ENCODE measurements around the gene STK16.

Gene STK16

GRCh38 chr2:219289537-219290361, 44.5 kb downstream of the STK16 start:
- no peak for DNase-seq

GRCh38 chr2:219290381-219291171, 45.3 kb downstream of the STK16 start:
- no peak for DNase-seq

DNA sequence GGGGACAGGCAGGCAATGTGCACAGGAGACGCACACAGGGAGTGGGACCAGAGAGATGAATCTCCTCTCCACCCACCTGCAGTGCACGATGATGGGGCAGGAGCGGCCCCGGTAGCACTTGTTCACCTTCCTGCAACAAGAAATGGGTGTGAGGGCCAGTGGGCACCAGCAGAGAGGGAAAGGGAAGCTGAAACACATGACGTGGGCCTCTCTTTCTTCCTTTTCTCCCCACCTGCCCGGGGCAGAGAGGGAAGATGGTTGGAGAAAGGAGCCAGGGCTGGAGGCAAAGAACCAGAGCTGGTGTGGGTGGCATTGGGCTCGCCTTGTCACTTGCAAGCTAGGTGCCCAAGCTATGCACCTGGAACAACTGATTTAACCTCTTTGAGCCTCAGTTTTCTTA, 46.1 kb downstream of the STK16 start:
- no peak for DNase-seq

DNA sequence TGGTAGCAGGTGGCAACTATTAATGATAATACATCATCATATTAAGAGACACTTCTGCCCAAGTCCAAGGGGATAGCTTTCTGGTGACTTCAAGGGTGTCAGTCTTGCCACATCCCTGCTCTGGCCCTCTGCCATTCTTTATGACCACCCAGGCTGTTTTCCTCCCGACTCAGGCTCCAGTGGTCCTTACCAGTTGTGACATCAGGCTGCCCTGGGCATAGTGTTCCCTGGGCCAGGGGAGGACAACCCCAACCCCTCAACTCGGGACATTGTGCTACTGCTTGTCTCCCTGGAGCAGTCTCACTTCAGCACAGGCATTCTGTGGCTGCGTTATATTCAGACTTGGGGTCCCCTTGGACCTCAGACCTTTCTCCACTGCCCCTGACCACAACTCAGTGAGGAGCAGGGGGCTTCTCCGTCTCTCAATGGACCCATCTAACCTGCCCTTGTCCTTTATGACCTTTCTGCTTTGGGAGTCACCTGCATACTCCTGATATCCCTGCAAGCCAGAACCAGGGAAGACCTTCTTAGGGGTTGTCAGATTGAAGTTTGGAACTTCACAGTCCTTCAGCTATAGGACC, 46.7 kb downstream of the STK16 start:
- DNase-seq, result no peak

GRCh38 chr2:219292616-219293015, 47.3 kb downstream of the STK16 start:
- no peak for DNase-seq

- DNase-seq, result no peak
Measured at GRCh38 chr2:219293736-219294231, 48.5 kb downstream of the STK16 start.

GRCh38 chr2:219294356-219295351, 49.4 kb downstream of the STK16 start:
- peak; percentile 93 for DNase-seq

GRCh38 chr2:219296142-219296541, 50.9 kb downstream of the STK16 start:
- no peak for DNase-seq

- peak; percentile 27 for DNase-seq
Measured at GRCh38 chr2:219296631-219297391, 51.5 kb downstream of the STK16 start.

DNA sequence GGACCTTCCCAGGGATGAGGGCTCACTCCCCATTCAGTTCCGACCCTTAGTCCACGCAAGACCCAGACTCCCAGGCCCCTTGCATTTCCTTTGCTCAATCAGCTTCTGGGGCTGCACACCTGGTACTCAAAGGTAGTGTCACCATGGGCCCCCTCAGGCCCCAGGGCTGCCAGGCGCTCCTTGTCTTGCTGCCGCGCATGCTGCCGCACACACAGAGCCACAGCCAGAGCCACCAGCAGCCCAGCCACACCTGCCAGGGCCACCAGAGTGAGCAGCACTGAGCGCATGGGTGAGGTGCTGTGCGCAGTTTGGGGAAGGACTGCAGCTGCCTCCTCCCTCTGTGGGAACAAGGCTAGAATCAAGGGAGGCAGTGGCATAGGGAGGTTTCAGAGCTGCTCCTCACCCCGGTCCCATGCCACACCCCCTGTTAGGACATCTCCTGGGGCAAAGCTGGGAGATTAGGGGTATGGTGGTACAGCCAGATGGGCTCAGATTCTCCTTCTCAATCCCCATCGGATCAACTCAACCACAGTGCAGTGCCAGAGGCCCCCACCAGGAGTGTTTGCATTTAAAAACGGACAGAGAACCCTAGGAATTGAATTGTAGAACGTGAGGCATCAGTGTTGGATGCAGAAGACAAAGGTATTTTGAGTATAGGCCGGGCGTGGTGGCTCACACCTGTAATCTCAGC, 52.6 kb downstream of the STK16 start:
- DNase-seq, result no peak

DNA sequence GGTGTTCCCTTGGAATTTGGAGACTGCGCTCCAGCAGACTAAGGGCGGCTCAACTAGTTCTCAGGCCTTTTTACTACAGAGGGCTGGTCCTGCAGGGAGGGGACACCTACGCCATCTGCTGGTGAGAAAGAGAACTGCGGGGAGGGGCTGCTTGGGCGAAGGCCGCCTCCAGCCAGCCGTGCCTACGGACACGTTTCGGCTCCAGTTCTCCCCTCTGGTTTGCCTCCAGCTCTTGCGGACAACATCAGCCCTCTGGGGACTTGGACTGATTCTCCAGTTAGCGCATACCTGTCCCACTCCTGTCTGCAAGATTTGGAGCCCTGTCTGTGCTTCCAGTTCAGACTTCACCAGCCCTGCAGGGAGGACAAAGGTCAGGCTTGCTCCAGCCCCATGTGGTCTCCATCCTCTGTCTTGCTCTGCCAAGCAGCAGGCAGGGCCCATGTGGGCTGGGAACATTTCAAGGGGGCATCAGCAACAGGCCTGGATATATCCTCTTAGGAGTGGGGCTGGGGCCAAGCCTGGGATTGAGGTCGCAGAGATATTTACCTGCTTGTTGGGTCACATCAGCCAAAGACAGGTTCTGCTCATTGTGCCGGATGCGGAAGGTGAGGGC, 53.6 kb downstream of the STK16 start:
- peak; percentile 88 for DNase-seq

DNA sequence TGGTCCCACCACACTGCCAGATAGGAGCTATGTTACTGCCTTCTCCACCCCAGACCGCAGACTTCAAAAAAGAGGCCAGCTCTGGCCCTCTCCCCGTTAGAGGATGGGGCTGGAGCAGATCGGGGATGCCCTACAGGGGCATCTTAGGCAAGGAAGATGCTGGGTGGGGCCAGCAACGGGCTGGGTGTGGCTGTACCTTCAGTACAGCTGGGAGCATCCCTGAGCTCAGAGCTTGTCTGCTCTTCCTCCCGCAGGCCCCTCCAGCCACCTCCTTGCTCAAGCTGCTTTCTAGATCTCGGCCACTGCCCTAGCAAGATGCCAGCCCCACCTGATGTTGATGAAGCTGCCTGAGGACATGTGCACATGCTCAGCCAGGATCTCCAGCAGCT, 54.1 kb downstream of the STK16 start:
- no peak for DNase-seq
